Activated B cell treated with CpG ODN at 0.5 μM for 24 hours (primary cell): ENCODE measurements around the gene NEDD8. TPM values are rescaled to one million over a fixed set of nuclear protein-coding genes. Genes with fewer than 3 reads are reported as not detected.

Experiments
- ATAC-seq: fragments of 200-7000 bp; cut with Tn5 transposase; one replicate; pipeline ENCODE4 v1.10.0; 2021; ENCODE audit warnings: low read depth, mild to moderate bottlenecking, moderate library complexity
- CTCF ChIA-PET: fragments of 350-600 bp; sonication (Branson Sonifier 250); formaldehyde crosslinking; loops from one replicate; lab custom pipeline; 2021; ENCODE audit warnings: antibody characterized with exemption; lab: Charles Lee
- POLR2A ChIA-PET: fragments of 350-600 bp; sonication (Branson Sonifier 250); formaldehyde crosslinking; loops from one replicate; lab custom pipeline; 2021; ENCODE audit warnings: antibody characterized with exemption; lab: Charles Lee
- DNase-seq: peaks from one replicate; pipeline ENCODE4 v3.0.0; 2022
- H3K27ac Mint-ChIP-seq: one replicate; pipeline ENCODE4 v1.8.0; 2020; ENCODE audit warnings: mixed read lengths
- H3K27me3 Mint-ChIP-seq: one replicate; pipeline ENCODE4 v1.8.0; 2021; ENCODE audit warnings: mixed read lengths
- H3K36me3 Mint-ChIP-seq: one replicate; pipeline ENCODE4 v1.8.0; 2021; ENCODE audit warnings: low read depth, mixed read lengths
- H3K4me1 Mint-ChIP-seq: one replicate; pipeline ENCODE4 v1.8.0; 2021; ENCODE audit warnings: mixed read lengths
- H3K4me3 Mint-ChIP-seq: one replicate; pipeline ENCODE4 v1.8.0; 2020; ENCODE audit warnings: mild to moderate bottlenecking, mixed read lengths
- H3K9me3 Mint-ChIP-seq: one replicate; pipeline ENCODE4 v1.8.0; 2020; ENCODE audit warnings: mixed read lengths
- intact Hi-C: fragments of 100-400 bp; cut with micrococcal nuclease; formaldehyde crosslinking; loops from one replicate; pipeline ENCODE4 v1.15.1; 2024
- total RNA-seq: library from RNA; stranded (reverse); gene quantifications from 2 replicates; pipeline ENCODE4 v1.2.3, GENCODE V29; 2022
- TF ChIP-seq, protein P1 (sequence below): fragments of 200-600 bp; IDR thresholded peaks from one replicate; pipeline ENCODE4 v1.8.0; 2022; ENCODE audit warnings: antibody characterized with exemption, mild to moderate bottlenecking

NEDD8 gene
- total RNA-seq, 1 donor from 2014 or later: 129 TPM

DNA sequence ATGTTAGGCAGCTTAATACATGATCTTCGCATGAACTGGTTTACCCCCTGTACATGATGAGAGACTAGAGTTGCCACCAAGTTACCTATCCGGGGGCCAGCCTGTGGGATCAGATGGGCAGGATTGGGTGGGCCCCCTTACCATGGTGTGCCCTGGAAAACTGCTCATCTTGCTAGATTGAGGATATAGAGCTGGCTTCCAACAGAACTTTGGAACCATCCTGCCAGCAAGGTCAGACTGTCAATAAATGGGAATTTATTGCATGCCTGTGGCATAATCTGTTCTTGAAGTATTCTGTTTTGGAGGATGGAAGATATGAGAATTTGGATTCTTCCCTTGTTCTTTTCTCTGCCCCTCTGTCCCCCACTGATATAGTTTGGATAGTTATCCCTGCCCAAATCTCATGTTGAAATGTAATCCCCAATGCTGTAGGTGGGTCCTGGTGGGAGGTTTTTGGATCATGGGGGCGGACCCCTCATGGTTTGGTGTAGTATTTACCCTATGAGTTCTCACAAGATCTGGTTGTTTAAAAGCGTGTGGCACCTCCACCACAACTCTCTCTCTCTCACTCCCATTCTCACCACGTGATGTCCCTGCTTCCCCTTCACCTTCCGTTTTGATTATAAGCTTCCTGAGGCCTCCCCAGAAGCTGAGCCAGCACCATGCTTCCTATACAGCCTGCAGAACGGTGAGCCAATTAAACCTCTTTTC lies 33.2 kb downstream of the NEDD8 start:
- Mint-ChIP-seq H3K36me3 (peaks cover 40% of the 10 kb centered on the region), H3K27me3 (no peaks in the 10 kb centered on the region)

DNA sequence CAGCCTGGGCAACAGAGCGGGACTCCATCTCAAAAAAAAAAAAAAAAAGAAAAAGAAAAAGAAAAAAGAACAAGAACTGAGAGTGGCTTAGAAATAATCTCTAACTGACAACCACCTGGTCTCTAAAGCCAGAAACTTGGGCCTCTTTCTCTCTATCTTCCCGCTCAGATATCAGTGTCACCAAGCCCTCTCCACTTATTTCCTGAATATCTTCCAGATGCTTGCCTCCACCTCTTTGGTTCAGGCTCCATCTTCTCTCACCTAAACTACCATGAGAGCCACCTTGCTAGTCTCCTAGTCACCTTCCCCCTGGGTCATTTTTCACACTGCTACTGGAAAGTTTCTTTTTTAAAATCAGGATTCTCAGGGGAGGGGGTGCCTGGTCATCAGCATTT lies 35.1 kb downstream of the NEDD8 start:
- TF ChIP-seq, protein P1, sequence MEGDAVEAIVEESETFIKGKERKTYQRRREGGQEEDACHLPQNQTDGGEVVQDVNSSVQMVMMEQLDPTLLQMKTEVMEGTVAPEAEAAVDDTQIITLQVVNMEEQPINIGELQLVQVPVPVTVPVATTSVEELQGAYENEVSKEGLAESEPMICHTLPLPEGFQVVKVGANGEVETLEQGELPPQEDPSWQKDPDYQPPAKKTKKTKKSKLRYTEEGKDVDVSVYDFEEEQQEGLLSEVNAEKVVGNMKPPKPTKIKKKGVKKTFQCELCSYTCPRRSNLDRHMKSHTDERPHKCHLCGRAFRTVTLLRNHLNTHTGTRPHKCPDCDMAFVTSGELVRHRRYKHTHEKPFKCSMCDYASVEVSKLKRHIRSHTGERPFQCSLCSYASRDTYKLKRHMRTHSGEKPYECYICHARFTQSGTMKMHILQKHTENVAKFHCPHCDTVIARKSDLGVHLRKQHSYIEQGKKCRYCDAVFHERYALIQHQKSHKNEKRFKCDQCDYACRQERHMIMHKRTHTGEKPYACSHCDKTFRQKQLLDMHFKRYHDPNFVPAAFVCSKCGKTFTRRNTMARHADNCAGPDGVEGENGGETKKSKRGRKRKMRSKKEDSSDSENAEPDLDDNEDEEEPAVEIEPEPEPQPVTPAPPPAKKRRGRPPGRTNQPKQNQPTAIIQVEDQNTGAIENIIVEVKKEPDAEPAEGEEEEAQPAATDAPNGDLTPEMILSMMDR: no peak
- no peaks in the 10 kb centered on the region for H3K9me3 Mint-ChIP-seq
- peak overlapping the region; percentile 97 for H3K27ac Mint-ChIP-seq
- DNase-seq: no peak
- H3K36me3 Mint-ChIP-seq: peaks cover 40% of the 10 kb centered on the region
- ChIA-PET POLR2A (interaction anchor here (0.7 to 4.1 kb wide), 12 partner anchors 8 to 100 kb away, joined by 3 to 143 read pairs (median 14); partner anchors contain the start of genes CHMP4A, DCAF11, MDP1 and NRL), CTCF (interaction anchor here (1.9 kb wide), 1 partner anchor 46 kb away, joined by 10 read pairs; the partner anchor contains the start of gene TINF2)
- H3K27me3 Mint-ChIP-seq: no peaks in the 10 kb centered on the region
- ATAC-seq: no peak
- intact Hi-C loops: loop anchor here (5.0 kb wide), 1 partner anchor 235 kb away; no protein-coding TSS in a partner anchor
- H3K4me3 Mint-ChIP-seq: peak overlapping the region; percentile 96
- peaks cover 51% of the 10 kb centered on the region for H3K4me1 Mint-ChIP-seq

More for the DNA sequence above, 33.2 kb downstream of the NEDD8 start:
- peaks cover 6% of the 10 kb centered on the region for H3K9me3 Mint-ChIP-seq
- H3K27ac Mint-ChIP-seq: peak overlapping the region; percentile 7
- TF ChIP-seq, protein P1: no peak
- ChIA-PET CTCF (no interaction called here), POLR2A (interaction anchor here (0.6 to 1.3 kb wide), 7 partner anchors 13 to 878 kb away, joined by 3 to 8 read pairs (median 3); partner anchors contain the start of genes CHMP4A and MDP1)
- intact Hi-C loops: loop anchor here (5.0 kb wide), 1 partner anchor 233 kb away; no protein-coding TSS in a partner anchor
- peak overlapping the region; percentile 7 for H3K4me3 Mint-ChIP-seq
- peaks cover 40% of the 10 kb centered on the region for H3K4me1 Mint-ChIP-seq
- DNase-seq (no peak), ATAC-seq (no peak)

DNA sequence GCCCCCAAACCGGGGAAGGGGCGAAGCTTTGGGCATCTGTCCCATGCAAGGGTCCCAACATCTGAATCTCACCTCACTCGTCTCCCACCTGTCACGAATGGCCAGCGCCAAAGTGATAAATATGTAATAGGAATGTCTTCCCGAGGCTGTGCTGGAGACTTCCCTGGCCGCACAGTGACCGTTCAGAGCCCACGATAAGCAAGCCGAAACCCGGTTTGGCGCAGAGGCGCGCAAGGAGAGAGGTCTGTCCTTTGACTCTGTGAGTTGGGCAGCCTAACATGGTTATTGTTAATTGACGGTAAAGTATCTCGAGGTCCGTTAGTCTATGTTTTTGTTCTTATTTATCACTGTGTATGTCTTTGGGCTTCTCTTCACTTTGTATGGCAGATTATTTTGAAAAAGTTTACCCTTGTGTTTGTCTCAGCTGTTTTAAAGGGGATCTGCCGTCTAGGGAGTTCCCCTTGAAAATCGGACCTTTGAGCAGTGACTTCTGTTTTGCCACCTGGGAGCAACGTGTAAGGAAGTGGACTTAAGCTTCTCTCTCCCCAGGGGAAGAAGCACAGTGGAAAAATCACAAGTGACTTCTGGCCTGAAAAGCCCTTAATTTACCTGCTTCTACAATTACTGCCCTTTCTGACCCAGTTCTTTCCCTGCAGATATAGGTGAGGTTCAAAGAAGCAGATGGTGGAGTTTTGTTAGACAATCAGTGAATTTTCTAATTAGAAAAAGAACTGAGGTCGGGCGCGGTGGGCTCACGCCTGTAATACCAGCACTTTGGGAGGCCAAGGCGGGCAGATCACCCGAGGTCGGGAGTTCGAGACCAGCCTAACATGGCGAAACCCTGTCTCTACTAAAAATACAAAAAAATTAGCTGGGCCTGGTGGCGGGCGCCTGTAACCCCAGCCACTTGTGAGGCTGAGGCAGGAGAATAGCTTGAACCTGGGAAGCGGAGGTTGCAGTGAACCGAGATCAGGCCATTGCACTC lies 35.8 kb downstream of the NEDD8 start:
- no peaks in the 10 kb centered on the region for H3K9me3 Mint-ChIP-seq
- DNase-seq (no peak), ATAC-seq (peak; percentile 13)
- TF ChIP-seq, protein P1: no peak
- peak overlapping the region; percentile 96 for H3K4me3 Mint-ChIP-seq
- H3K36me3 Mint-ChIP-seq: peaks cover 41% of the 10 kb centered on the region
- no peaks in the 10 kb centered on the region for H3K27me3 Mint-ChIP-seq
- POLR2A ChIA-PET: interaction anchor here (0.6 to 4.1 kb wide), 31 partner anchors 7 to 875 kb away, joined by 3 to 143 read pairs (median 5); partner anchors contain the start of genes CHMP4A, CIDEB, DCAF11 and EMC9
- intact Hi-C loops: loop anchor here (1.0 to 5.0 kb wide), 3 partner anchors 8 to 236 kb away; partner anchors contain the start of gene IPO4
- H3K4me1 Mint-ChIP-seq: peaks cover 50% of the 10 kb centered on the region
- peak overlapping the region; percentile 97 for H3K27ac Mint-ChIP-seq
- CTCF ChIA-PET: interaction anchor here (1.4 to 1.9 kb wide), 6 partner anchors 15 to 235 kb away, joined by 3 to 10 read pairs (median 6); partner anchors contain the start of genes IRF9, RABGGTA and TINF2

DNA sequence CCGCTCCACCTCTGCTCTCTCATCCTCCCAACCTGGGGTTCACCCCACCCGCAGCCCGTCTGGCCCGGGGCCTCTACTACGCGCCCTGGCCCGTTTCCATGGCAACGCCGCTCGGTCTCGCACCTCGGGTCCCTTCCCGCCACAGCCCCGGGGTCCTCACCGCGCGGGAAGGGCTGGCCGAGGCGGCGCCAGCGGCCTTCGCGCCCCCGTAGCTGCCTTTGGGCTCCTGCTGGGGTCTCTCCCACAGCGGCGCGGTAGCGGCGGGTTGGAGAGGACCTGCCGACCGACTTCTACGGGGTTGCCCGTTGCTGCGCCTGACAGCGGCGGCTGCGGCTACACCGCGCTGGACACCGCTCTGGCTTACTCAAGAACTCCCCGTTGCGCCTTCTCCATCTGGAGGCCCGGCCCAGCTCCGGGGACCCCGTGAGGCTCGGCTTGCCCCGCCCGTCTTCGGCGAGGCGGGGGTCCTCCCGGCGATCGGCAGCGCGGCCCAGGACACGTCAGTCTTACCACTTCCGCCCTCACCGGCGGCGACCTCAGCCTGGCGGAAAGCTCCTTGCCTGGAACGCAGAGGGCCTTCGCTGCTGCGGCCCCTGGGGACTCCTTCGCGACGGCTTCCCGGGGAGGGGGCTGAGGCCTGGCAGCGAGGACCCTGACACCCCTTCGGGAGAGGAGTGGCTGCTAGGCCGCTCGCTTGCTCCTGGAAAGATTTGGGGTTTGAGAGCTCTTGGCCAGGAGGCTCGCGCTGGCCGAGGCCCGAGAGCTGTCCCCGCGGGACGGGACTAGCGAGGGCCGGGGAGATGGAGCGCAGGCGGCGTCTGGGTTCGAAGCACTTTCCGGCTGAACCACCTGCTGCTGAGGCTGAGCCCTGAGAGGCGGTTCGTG lies 36.7 kb downstream of the NEDD8 start, which contains the start of gene TM9SF1:
Gene TM9SF1, minus strand, starts transcription at position 256 of the 885 bp plus-strand sequence. CDS start 422 bp downstream, outside the sequence.
- ChIA-PET CTCF (interaction anchor here (1.4 to 1.9 kb wide), 6 partner anchors 16 to 236 kb away, joined by 3 to 10 read pairs (median 6); partner anchors contain the start of genes IRF9, RABGGTA and TINF2), POLR2A (interaction anchor here (0.6 to 4.1 kb wide), 33 partner anchors 12 to 874 kb away, joined by 3 to 143 read pairs (median 5); partner anchors contain the start of genes CHMP4A, CIDEB, DCAF11 and EMC9)
- Mint-ChIP-seq H3K9me3 (no peaks in the 10 kb centered on the region), H3K27me3 (no peaks in the 10 kb centered on the region), H3K4me3 (peak within 1 kb of the TSS; percentile 96), H3K27ac (peak within 1 kb of the TSS; percentile 97), H3K36me3 (peaks cover 44% of the 10 kb centered on the region), H3K4me1 (peaks cover 48% of the 10 kb centered on the region)
- DNase-seq (peak; percentile 91), ATAC-seq (peak; percentile 83)
- TF ChIP-seq, protein P1: no peak
- intact Hi-C loops: loop anchor here (1.0 to 5.0 kb wide), 8 partner anchors 7 to 237 kb away; partner anchors contain the start of genes CHMP4A, GMPR2, IPO4 and IRF9
